PFSK-1 (cell line): ENCODE measurements around the gene XRCC1.

Source experiments
- POLR2AphosphoS5 ChIP-seq: IDR thresholded peaks from 2 replicates; pipeline ENCODE4 v1.6.1; 2012; ENCODE audit warnings: low read depth, mild to moderate bottlenecking, control low read depth, low read length, moderate library complexity
- SIN3A ChIP-seq: IDR thresholded peaks from 2 replicates; pipeline ENCODE4 v1.6.1; 2012; ENCODE audit warnings: mild to moderate bottlenecking, low read length, moderate library complexity, borderline replicate concordance; ENCODE audit not compliant: insufficient read depth
- TAF1 ChIP-seq: IDR thresholded peaks from 2 replicates; pipeline ENCODE4 v1.6.1; 2012; ENCODE audit warnings: low read length, control low read depth, borderline replicate concordance; ENCODE audit not compliant: insufficient read depth
- TF ChIP-seq, protein P1 (sequence below), 2 experiments: IDR thresholded peaks; 2 replicates each; pipeline versions ENCODE4 v1.6.1 to v1.8.0; 2011 to 2012; ENCODE audit warnings: low read depth in 2 of 2, low read length in 2 of 2, control low read depth in 1 of 2, inconsistent platforms in 1 of 2, mild to moderate bottlenecking in 1 of 2, moderate library complexity in 1 of 2; ENCODE audit not compliant: insufficient read depth in 1 of 2

DNA sequence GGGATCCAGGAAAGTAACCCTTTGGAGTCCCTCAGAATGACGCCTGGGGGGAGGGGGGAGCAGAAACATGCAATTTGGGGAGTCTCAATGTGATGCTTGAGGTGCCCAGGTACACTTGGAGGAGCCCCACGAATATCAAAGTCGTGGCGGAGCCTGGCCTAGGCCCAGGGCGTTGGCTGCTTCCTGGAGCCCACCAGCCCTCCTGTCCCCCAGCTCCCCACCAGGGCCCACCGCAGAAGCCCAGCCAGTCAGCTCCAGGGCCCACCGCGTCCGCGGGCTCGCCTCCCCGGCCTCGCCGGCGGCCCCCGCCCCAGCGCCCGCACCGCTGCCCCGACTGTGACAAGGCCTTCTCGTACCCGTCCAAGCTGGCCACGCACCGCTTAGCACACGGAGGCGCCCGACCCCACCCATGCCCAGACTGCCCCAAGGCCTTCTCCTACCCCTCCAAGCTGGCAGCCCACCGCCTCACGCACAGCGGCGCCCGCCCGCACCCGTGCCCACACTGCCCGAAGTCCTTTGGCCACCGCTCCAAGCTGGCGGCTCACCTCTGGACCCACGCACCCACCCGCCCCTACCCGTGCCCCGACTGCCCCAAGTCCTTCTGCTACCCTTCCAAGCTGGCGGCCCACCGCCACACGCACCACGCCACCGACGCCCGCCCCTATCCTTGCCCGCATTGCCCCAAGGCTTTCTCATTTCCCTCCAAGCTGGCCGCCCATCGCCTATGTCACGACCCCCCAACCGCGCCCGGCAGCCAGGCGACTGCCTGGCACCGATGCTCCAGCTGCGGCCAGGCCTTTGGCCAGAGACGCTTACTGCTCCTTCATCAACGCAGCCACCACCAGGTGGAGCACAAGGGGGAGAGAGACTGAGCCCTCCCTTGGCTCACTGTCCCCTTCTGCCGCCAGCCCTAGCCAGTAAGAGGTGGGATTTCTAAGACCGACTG, 40.2 kb downstream of the XRCC1 start:
- TF ChIP-seq TAF1 (no peak), SIN3A (no peak), POLR2AphosphoS5 (no peak)
- TF ChIP-seq, protein P1, sequence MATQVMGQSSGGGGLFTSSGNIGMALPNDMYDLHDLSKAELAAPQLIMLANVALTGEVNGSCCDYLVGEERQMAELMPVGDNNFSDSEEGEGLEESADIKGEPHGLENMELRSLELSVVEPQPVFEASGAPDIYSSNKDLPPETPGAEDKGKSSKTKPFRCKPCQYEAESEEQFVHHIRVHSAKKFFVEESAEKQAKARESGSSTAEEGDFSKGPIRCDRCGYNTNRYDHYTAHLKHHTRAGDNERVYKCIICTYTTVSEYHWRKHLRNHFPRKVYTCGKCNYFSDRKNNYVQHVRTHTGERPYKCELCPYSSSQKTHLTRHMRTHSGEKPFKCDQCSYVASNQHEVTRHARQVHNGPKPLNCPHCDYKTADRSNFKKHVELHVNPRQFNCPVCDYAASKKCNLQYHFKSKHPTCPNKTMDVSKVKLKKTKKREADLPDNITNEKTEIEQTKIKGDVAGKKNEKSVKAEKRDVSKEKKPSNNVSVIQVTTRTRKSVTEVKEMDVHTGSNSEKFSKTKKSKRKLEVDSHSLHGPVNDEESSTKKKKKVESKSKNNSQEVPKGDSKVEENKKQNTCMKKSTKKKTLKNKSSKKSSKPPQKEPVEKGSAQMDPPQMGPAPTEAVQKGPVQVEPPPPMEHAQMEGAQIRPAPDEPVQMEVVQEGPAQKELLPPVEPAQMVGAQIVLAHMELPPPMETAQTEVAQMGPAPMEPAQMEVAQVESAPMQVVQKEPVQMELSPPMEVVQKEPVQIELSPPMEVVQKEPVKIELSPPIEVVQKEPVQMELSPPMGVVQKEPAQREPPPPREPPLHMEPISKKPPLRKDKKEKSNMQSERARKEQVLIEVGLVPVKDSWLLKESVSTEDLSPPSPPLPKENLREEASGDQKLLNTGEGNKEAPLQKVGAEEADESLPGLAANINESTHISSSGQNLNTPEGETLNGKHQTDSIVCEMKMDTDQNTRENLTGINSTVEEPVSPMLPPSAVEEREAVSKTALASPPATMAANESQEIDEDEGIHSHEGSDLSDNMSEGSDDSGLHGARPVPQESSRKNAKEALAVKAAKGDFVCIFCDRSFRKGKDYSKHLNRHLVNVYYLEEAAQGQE (IDR thresholded peaks at IDR 0.05; ENCODE audit: insufficient read depth in 1 of 2, low read depth in 2 of 2, low read length in 2 of 2), result no peak
